Uterine smooth muscle cell (primary cell): ENCODE data around the gene IFNAR2. TPM values are rescaled to one million over a fixed set of nuclear protein-coding genes. Genes with fewer than 3 reads are reported as not detected.

Experiments
- total RNA-seq: library from RNA; depleted of rRNA; stranded (reverse); fragments of >200 nt; gene quantifications from 2 replicates; pipeline ENCODE4 v1.2.3, GENCODE V29; 2014

Gene IFNAR2
- total RNA-seq = 3.8 and 4.7 TPM in 2 replicates

DNA sequence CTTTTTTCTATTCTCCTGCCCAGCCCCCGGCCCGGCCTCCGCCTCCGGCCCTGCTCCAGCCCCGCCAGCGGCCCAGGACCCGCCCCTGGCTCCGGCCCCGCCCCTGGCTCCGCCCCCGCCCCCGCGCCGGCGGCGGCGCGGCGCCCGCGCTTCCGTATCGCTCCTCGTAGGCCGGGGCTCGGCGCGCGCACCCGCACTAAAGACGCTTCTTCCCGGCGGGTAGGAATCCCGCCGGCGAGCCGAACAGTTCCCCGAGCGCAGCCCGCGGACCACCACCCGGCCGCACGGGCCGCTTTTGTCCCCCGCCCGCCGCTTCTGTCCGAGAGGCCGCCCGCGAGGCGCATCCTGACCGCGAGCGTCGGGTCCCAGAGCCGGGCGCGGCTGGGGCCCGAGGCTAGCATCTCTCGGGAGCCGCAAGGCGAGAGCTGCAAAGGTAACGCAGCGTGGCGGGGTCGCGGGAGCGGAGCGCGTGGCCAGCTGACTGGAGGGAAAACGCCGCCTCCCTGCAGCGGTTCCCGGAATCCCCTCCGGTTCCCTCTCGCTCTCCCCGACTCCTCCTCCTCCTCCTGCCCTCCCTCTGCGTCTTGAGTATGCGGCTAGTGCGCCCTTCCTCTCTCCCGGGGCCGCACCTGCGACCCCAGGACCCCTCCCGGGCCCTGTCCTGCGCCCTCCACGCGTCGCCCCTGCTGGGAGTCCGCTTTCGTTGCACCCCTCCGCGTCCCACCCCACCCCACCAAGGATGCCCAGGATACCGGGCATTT is at the start of gene IFNAR2:
TSS of gene IFNAR2 (plus strand) at position 155 of the 761 bp plus-strand sequence. CDS start 11,985 bp downstream, outside the sequence.

DNA sequence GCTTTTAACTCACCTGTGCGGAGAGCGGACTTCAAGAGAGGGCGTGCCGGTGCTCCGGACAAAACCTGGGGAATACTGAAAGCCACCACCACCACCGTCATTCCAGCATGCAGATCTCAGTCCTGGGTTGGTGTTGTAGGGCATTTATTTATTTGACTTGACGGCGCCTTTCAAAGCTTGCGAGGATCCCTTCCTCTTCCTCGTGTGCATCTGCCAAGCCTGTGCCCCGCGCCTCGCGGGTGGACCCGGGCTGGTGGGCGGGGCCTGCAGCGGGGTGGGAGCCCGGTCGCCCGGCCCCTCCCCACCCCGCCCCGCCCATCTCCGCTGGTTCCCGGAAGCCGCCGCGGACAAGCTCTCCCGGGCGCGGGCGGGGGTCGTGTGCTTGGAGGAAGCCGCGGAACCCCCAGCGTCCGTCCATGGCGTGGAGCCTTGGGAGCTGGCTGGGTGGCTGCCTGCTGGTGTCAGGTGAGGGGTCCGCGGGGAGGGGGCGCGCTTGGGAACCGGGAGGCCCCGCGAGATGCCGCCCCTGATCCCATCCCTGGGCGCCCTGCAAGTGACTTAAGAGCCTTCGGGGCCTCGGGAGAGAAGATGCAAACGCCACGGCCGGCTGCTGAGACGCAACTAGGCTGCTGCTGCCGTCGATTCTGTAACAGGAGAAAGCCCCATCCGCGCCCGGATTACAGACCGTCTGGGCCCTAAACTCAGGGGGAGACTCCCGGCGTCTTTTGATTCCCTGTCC is 36.5 kb downstream of the IFNAR2 start, which contains the start of gene IL10RB:
TSS of gene IL10RB (plus strand) at position 318 of the 739 bp plus-strand sequence. CDS start at position 417, 99 bp downstream.

Other genes starting within 250 kb of the IFNAR2 start
- not detected in 2 replicates for gene OLIG2, start 204.0 kb upstream of the IFNAR2 start, total RNA-seq
- gene OLIG1, start 159.8 kb upstream of the IFNAR2 start, total RNA-seq = not detected in 2 replicates
- 39.6 and 47.1 TPM in 2 replicates for gene IL10RB, start 36.4 kb downstream of the IFNAR2 start, total RNA-seq
- 13.5 and 17.7 TPM in 2 replicates for gene IFNAR1, start 95.0 kb downstream of the IFNAR2 start, total RNA-seq
- 37.4 and 44.2 TPM in 2 replicates for gene IFNGR2, start 173.5 kb downstream of the IFNAR2 start, total RNA-seq